K562 (cell line): Measurements from ENCODE around the gene HOXD12. TPM values are rescaled to one million over a fixed set of nuclear protein-coding genes. Genes with fewer than 3 reads are reported as not detected.

Source experiments
- BACH1 ChIP-seq: fragments of 200-800 bp; sonication (Bioruptor generic); IDR thresholded peaks from 2 replicates; pipeline ENCODE4 v1.6.1; 2016; ENCODE audit warnings: missing genetic modification characterization, missing compliant biosample characterization
- DEAF1 ChIP-seq: fragments of 450-650 bp; formaldehyde crosslinking; IDR thresholded peaks from 2 replicates; pipeline ENCODE4 v1.4.0; 2020; ENCODE audit warnings: mild to moderate bottlenecking, moderate library complexity
- ELK1 ChIP-seq: sonication (generic); formaldehyde crosslinking; IDR thresholded peaks from 2 replicates; pipeline ENCODE4 v1.8.1; 2022; ENCODE audit warnings: missing genetic modification reagents
- ETS2 ChIP-seq: IDR thresholded peaks from 2 replicates; pipeline ENCODE4 v1.6.1; 2016; ENCODE audit warnings: borderline replicate concordance, missing genetic modification characterization, mild to moderate bottlenecking, moderate library complexity, missing compliant biosample characterization; ENCODE audit not compliant: poor library complexity, severe bottlenecking
- HDAC3 ChIP-seq: fragments of 450-650 bp; IDR thresholded peaks from 2 replicates; pipeline ENCODE4 v1.6.1; 2018; ENCODE audit warnings: borderline replicate concordance, mild to moderate bottlenecking, moderate library complexity; ENCODE audit not compliant: partially characterized antibody
- HNRNPUL1 ChIP-seq: fragments of 200-400 bp; formaldehyde crosslinking; IDR thresholded peaks from 2 replicates; pipeline ENCODE4 v1.6.1; 2017; ENCODE audit warnings: low read length
- KDM1A ChIP-seq, 2 experiments: fragments of 450-650 bp; IDR thresholded peaks; 2 replicates each; pipeline ENCODE4 v1.6.1; 2016; ENCODE audit warnings: mild to moderate bottlenecking in 2 of 2
- MITF ChIP-seq: IDR thresholded peaks from 2 replicates; pipeline ENCODE4 v1.6.1; 2014; ENCODE audit warnings: antibody characterized with exemption
- NFE2 ChIP-seq: IDR thresholded peaks from 2 replicates; pipeline ENCODE4 v1.6.1; 2014; ENCODE audit warnings: antibody characterized with exemption, low read depth
- NFE2L1 ChIP-seq: fragments of 450-650 bp; IDR thresholded peaks from 2 replicates; pipeline ENCODE4 v1.6.1; 2016; ENCODE audit warnings: missing genetic modification characterization, low read depth, mild to moderate bottlenecking, missing compliant biosample characterization, moderate library complexity, borderline replicate concordance
- NFRKB ChIP-seq: fragments of 450-650 bp; IDR thresholded peaks from 2 replicates; pipeline ENCODE4 v1.6.1; 2016; ENCODE audit warnings: low read depth
- UBTF ChIP-seq, 2 experiments: IDR thresholded peaks; 2 replicates each; pipeline ENCODE4 v1.6.1; 2012; ENCODE audit warnings: improper control_type of control experiment in 2 of 2, low read depth in 2 of 2, low read length in 2 of 2, borderline replicate concordance in 1 of 2
- ZFPM2 ChIP-seq: fragments of 250-450 bp; sonication (Bioruptor Pico); IDR thresholded peaks from 2 replicates; pipeline ENCODE4 v1.5.1; 2022; ENCODE audit warnings: mild to moderate bottlenecking
- ZNF324 ChIP-seq: fragments of 250-450 bp; sonication (Bioruptor Pico); IDR thresholded peaks from 2 replicates; pipeline ENCODE4 v1.4.0; 2020; ENCODE audit warnings: mild to moderate bottlenecking
- ZNF780A ChIP-seq: fragments of 250-450 bp; sonication (Bioruptor Pico); IDR thresholded peaks from 2 replicates; pipeline ENCODE4 v1.5.0; 2021; ENCODE audit warnings: mild to moderate bottlenecking
- polyA plus RNA-seq, 8 experiments: library from polyadenylated mRNA; depleted of rRNA in 4 of 8; stranded (reverse) in 5 of 8; unstranded in 3 of 8; fragments of >200 nt; fragmentation: Nextera tagmentation in 2 of 8; fragmentation: Illumina TruSeq in 1 of 8; extraction: Ambion mirVana in 2 of 8; extraction: Trizol in 1 of 8; gene quantifications; 2 replicates each; pipeline versions ENCODE4 v1.2.1 to v1.2.3, GENCODE V29; 2011 to 2014; ENCODE audit warnings: inconsistent platforms in 1 of 8, missing spikeins in 1 of 8
- total RNA-seq, 7 experiments: library from RNA; depleted of rRNA in 6 of 7; stranded (reverse); fragments of >200 nt in 6 of 7; fragmentation: Illumina TruSeq in 2 of 7; extraction: Trizol in 2 of 7; gene quantifications; 2 replicates each; pipeline versions ENCODE4 v1.2.1 to v1.2.3, GENCODE V29; 2011 to 2021; ENCODE audit warnings: low replicate concordance in 1 of 7
- TF ChIP-seq, protein P1 (sequence below): fragments of 250-450 bp; sonication (Bioruptor Pico); IDR thresholded peaks from 2 replicates; pipeline ENCODE4 v1.5.0; 2022; ENCODE audit warnings: mild to moderate bottlenecking
- TF ChIP-seq, protein P2 (sequence below): fragments of 200-800 bp; sonication (Bioruptor generic); IDR thresholded peaks from 2 replicates; pipeline ENCODE4 v1.6.1; 2017; ENCODE audit warnings: missing genetic modification characterization, missing compliant biosample characterization

The HOXD12 gene
- total and polyA plus RNA-seq, 9 of the 15 experiments (the other 6 are each of a cell fraction or from before 2014, with no cell fraction given) = not detected

DNA sequence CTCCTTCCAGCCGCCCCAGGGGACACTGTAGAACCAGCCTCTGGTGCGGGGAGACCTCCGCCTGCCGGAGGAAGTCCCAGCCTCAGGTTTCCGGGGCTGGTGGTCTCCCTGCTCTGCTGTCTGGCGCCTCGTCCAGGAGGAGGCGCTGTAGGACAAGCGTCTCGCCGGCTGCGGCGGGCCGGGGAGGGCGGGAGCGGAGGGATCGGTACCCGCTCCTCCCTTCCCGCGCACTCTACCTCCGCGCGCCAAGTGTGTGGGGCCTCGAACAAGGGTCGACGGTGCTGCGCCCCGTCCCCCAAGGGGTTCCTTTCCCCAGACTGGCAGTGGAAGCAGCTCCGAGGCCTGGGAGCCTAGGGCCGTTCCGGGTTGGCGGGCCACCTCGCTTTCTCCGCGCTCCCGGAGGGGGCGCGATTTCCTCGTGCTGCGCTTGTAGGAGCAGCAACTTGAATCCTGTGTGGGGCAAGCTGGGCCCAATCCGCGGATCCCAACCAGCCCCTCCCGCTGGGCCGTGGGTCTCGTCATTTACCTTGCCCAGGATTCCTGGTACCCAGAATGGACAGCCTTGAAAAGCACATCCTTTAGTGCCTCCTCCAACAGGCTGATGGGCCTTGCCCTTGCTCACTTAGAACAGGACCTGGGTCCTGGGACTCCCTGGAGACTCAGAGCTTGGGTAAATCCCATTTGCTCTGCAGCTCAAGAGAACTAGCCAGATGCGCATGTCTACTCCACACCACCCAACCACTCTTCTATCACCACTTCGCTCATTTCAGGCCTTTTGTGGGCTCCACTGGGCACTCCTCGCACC is 41.1 kb downstream of the HOXD12 start (continued):
- TF ChIP-seq MITF (no peak), NFE2 (no peak), KDM1A (IDR thresholded peaks at IDR 0.05) (no peak), ELK1 (CRISPR knock-in tag) (no peak), HNRNPUL1 (no peak), ZNF324 (CRISPR knock-in tag) (no peak), NFE2L1 (no peak), HDAC3 (no peak), BACH1 (no peak), DEAF1 (peak; percentile 94), ZFPM2 (no peak), NFRKB (no peak), UBTF (IDR thresholded peaks at IDR 0.05; ENCODE audit: borderline replicate concordance in 1 of 2, low read depth in 2 of 2, low read length in 2 of 2) (no peak), ZNF780A (CRISPR knock-in tag) (no peak), ETS2 (no peak)
- TF ChIP-seq, protein P1, sequence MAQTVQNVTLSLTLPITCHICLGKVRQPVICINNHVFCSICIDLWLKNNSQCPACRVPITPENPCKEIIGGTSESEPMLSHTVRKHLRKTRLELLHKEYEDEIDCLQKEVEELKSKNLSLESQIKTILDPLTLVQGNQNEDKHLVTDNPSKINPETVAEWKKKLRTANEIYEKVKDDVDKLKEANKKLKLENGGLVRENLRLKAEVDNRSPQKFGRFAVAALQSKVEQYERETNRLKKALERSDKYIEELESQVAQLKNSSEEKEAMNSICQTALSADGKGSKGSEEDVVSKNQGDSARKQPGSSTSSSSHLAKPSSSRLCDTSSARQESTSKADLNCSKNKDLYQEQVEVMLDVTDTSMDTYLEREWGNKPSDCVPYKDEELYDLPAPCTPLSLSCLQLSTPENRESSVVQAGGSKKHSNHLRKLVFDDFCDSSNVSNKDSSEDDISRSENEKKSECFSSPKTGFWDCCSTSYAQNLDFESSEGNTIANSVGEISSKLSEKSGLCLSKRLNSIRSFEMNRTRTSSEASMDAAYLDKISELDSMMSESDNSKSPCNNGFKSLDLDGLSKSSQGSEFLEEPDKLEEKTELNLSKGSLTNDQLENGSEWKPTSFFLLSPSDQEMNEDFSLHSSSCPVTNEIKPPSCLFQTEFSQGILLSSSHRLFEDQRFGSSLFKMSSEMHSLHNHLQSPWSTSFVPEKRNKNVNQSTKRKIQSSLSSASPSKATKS (CRISPR knock-in tag) = no peak
- TF ChIP-seq, protein P2, sequence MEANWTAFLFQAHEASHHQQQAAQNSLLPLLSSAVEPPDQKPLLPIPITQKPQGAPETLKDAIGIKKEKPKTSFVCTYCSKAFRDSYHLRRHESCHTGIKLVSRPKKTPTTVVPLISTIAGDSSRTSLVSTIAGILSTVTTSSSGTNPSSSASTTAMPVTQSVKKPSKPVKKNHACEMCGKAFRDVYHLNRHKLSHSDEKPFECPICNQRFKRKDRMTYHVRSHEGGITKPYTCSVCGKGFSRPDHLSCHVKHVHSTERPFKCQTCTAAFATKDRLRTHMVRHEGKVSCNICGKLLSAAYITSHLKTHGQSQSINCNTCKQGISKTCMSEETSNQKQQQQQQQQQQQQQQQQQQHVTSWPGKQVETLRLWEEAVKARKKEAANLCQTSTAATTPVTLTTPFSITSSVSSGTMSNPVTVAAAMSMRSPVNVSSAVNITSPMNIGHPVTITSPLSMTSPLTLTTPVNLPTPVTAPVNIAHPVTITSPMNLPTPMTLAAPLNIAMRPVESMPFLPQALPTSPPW (CRISPR knock-in tag) = peak; percentile 73
